ENCODE results near the gene RASA3. TPM values are rescaled to one million over a fixed set of nuclear protein-coding genes. Genes with fewer than 3 reads are reported as not detected.

The RASA3 gene
- total RNA-seq, 1 donor from 2014 or later = 44.8 TPM

DNA sequence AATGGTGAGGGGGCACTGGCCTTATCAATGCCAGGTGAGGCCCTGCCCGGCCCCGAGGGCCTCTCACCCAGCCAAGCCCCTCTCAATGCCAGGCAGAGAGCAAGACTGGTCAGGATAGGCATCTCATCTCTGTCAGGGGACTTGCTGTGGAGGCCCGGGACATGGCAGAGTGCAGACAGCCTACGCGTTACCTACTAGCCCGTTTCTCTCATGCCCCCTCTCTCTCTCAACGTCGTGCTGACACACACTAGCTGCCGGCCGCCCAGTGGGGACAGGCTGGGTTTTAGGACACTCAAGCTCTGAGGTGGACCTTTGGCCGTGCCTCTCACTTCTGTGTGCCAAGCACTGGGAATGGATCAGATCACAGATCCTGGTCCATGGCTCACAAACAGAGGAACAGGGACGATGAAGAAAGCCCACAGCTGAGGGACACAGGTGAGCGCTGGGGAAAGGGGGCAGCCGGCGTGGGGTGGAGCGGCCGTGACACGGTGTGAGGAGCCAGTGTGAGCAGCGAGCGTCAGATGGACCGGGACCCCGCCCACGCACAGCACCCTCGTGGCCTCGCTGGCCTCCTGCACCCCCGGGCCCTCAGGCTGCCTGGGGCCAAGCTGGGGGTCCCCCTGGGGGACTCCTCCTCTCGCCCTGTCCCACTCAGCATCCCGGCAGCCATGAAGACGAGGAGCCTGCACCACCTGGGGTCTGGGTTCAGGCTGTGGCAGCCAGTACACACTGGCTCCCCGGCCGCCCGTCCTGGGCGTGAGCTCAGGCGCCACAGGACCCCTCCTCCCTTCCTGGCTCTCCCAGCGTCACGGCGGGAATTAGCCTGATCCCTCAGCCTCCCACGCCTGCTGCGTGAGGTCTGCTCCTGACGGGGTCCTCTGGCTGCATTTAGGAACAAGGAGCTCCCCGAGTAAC lies 81.6 kb downstream of the RASA3 start:
- H3K4me1 Mint-ChIP-seq (ENCODE audit: unreplicated experiment) = peaks cover 28% of the 10 kb centered on the region
- TF ChIP-seq, protein P1, sequence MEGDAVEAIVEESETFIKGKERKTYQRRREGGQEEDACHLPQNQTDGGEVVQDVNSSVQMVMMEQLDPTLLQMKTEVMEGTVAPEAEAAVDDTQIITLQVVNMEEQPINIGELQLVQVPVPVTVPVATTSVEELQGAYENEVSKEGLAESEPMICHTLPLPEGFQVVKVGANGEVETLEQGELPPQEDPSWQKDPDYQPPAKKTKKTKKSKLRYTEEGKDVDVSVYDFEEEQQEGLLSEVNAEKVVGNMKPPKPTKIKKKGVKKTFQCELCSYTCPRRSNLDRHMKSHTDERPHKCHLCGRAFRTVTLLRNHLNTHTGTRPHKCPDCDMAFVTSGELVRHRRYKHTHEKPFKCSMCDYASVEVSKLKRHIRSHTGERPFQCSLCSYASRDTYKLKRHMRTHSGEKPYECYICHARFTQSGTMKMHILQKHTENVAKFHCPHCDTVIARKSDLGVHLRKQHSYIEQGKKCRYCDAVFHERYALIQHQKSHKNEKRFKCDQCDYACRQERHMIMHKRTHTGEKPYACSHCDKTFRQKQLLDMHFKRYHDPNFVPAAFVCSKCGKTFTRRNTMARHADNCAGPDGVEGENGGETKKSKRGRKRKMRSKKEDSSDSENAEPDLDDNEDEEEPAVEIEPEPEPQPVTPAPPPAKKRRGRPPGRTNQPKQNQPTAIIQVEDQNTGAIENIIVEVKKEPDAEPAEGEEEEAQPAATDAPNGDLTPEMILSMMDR (IDR thresholded peaks at IDR 0.05) = no peak

DNA sequence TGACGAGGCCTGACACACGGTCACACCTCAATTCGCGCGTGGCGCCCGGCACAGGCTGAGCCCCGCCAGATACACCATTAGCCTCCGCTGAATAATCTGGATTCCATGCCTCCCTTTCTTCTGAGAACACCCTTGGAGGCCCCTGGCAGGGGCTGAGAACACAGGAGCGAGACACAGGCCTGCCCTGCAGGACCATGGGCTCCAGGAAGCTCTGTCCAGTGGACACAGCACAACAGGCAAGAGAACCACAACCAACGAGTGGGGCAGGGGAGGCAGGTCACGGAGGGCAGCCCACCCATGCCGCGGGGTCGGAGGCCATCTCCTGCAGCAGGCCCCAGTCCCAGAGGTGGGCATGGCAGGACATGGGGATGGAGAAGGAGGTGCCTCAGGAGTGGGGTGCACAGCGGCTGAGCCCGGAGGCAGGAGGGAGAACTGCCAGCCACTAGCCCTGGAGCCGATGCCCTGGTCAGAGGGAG lies 82.8 kb downstream of the RASA3 start:
- H3K36me3 Mint-ChIP-seq (ENCODE audit: unreplicated experiment) = peaks cover 8% of the 10 kb centered on the region
- H3K27me3 Mint-ChIP-seq (ENCODE audit: unreplicated experiment) = no peaks in the 10 kb centered on the region
- H3K4me3 Mint-ChIP-seq (ENCODE audit: unreplicated experiment) = no peak overlapping the region
- H3K27ac Mint-ChIP-seq (ENCODE audit: unreplicated experiment) = no peak overlapping the region
- no peak for DNase-seq (ENCODE audit: extremely low spot score, unreplicated experiment)
- TF ChIP-seq, protein P1 (IDR thresholded peaks at IDR 0.05) = no peak
- no peaks in the 10 kb centered on the region for H3K9me3 Mint-ChIP-seq (ENCODE audit: unreplicated experiment)
- peaks cover 40% of the 10 kb centered on the region for H3K4me1 Mint-ChIP-seq (ENCODE audit: unreplicated experiment)

More for the DNA sequence above, 81.6 kb downstream of the RASA3 start:
- H3K4me3 Mint-ChIP-seq (ENCODE audit: unreplicated experiment) = no peak overlapping the region
- peaks cover 7% of the 10 kb centered on the region for H3K36me3 Mint-ChIP-seq (ENCODE audit: unreplicated experiment)
- no peak overlapping the region for H3K27ac Mint-ChIP-seq (ENCODE audit: unreplicated experiment)
- no peaks in the 10 kb centered on the region for H3K9me3 Mint-ChIP-seq (ENCODE audit: unreplicated experiment)
- H3K27me3 Mint-ChIP-seq (ENCODE audit: unreplicated experiment) = no peaks in the 10 kb centered on the region
- DNase-seq (ENCODE audit: extremely low spot score, unreplicated experiment) = no peak

DNA sequence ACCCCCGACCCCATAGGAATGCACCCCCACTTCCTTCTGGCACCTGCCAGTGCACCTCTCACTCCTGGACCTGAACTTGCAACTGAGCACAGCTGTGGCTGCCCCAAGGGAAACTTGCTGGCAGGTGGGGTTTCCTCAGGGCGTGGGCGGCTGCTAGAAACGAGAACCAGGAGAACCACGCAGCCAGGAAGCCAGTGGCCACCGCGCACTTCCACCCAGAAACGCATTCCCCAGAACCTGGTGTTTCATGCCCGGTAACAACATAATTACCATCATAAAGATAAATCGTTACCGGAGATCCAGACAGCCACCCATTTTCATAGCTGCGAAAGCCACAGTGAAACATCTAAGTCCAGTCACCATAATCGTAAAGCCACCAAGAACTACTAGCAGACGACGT lies 83.4 kb downstream of the RASA3 start:
- Mint-ChIP-seq H3K4me3 (ENCODE audit: unreplicated experiment) (no peak overlapping the region), H3K27me3 (ENCODE audit: unreplicated experiment) (no peaks in the 10 kb centered on the region), H3K27ac (ENCODE audit: unreplicated experiment) (no peak overlapping the region), H3K4me1 (ENCODE audit: unreplicated experiment) (peaks cover 42% of the 10 kb centered on the region), H3K9me3 (ENCODE audit: unreplicated experiment) (no peaks in the 10 kb centered on the region), H3K36me3 (ENCODE audit: unreplicated experiment) (peaks cover 10% of the 10 kb centered on the region)
- TF ChIP-seq, protein P1 (IDR thresholded peaks at IDR 0.05) = no peak
- no peak for DNase-seq (ENCODE audit: extremely low spot score, unreplicated experiment)

DNA sequence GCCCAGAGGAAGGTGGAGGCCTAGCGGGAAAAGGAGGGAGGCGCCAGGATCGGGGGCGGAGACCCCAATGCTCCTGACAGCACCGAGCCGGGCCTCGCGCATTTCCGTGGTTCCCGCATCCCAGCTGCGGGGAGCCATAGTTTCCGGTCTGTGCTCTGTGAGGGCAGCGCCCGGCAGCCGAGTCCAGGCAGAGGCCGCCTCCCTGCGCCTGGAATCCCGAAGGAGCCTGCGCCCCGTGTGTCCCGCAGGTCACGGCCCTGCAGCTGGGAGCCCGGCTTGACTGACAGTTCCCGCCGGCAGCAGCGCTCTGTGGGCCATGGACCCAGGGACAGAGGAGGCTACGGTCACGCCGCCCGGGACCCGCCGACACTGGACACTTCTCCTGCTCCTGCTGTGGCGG lies 84.0 kb downstream of the RASA3 start:
- TF ChIP-seq, protein P1 (IDR thresholded peaks at IDR 0.05) = no peak
- no peak overlapping the region for H3K4me3 Mint-ChIP-seq (ENCODE audit: unreplicated experiment)
- H3K4me1 Mint-ChIP-seq (ENCODE audit: unreplicated experiment) = peaks cover 38% of the 10 kb centered on the region
- H3K36me3 Mint-ChIP-seq (ENCODE audit: unreplicated experiment) = peaks cover 10% of the 10 kb centered on the region
- H3K27me3 Mint-ChIP-seq (ENCODE audit: unreplicated experiment) = no peaks in the 10 kb centered on the region
- H3K27ac Mint-ChIP-seq (ENCODE audit: unreplicated experiment) = no peak overlapping the region
- DNase-seq (ENCODE audit: extremely low spot score, unreplicated experiment) = no peak
- no peaks in the 10 kb centered on the region for H3K9me3 Mint-ChIP-seq (ENCODE audit: unreplicated experiment)

DNA sequence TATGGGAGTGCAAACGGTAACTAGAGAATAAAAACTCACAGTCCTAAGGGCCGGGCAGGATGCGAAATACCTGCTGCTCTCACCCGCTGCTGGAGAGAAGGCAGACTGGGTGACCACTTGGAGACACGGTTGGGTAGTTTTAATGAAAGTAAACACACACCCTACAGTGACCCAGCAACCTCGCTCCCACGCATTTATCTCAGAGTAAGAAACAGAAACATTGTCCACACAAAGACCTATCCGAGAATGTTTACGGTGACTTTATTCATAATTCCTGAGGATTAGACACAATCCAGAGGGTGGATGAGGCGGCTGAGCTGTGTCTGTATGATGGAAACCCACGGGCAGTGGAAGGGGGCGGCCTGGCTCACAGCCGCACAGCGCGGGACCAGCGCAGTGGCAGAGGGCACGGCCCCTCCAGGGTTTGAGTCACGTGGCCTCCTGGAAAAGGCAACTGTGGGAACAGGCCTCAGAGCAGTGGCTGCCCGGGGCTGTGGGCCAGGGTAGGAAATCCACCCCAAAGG lies 85.0 kb downstream of the RASA3 start:
- H3K36me3 Mint-ChIP-seq (ENCODE audit: unreplicated experiment) = peaks cover 15% of the 10 kb centered on the region
- no peaks in the 10 kb centered on the region for H3K9me3 Mint-ChIP-seq (ENCODE audit: unreplicated experiment)
- peaks cover 31% of the 10 kb centered on the region for H3K4me1 Mint-ChIP-seq (ENCODE audit: unreplicated experiment)
- no peaks in the 10 kb centered on the region for H3K27me3 Mint-ChIP-seq (ENCODE audit: unreplicated experiment)
- no peak for DNase-seq (ENCODE audit: extremely low spot score, unreplicated experiment)
- H3K4me3 Mint-ChIP-seq (ENCODE audit: unreplicated experiment) = no peak overlapping the region
- TF ChIP-seq, protein P1 (IDR thresholded peaks at IDR 0.05) = no peak
- H3K27ac Mint-ChIP-seq (ENCODE audit: unreplicated experiment) = peak overlapping the region; percentile 61
